Omental fat pad (tissue), 4 donors: ENCODE measurements around the gene PRODH2. TPM values are rescaled to one million over a fixed set of nuclear protein-coding genes. Genes with fewer than 3 reads are reported as not detected.

ENCODE experiments used
- ATAC-seq: fragments of 150-250 bp; one replicate; pipeline ENCODE4 v1.9.1; 2016; ENCODE audit warnings: mild to moderate bottlenecking, moderate library complexity; ENCODE audit not compliant: low FRiP score
- DNase-seq: peaks from one replicate; pipeline ENCODE4 v3.0.0-alpha.2; 2019; ENCODE audit warnings: low spot score
- CTCF ChIP-seq, 3 donors: fragments of 450-650 bp; IDR thresholded peaks; one replicate each; pipeline ENCODE4 v1.5.1; 2016 to 2017; ENCODE audit warnings: antibody characterized with exemption in 3 of 3, mild to moderate bottlenecking in 3 of 3, moderate library complexity in 2 of 3
- total RNA-seq, 4 donors: library from RNA; depleted of rRNA; stranded (reverse); fragments of >200 nt; gene quantifications; one replicate each; pipeline ENCODE4 v1.1.0, GENCODE V29; 2016

PRODH2 gene
- total RNA-seq, 4 donors from 2014 or later, result not detected

DNA sequence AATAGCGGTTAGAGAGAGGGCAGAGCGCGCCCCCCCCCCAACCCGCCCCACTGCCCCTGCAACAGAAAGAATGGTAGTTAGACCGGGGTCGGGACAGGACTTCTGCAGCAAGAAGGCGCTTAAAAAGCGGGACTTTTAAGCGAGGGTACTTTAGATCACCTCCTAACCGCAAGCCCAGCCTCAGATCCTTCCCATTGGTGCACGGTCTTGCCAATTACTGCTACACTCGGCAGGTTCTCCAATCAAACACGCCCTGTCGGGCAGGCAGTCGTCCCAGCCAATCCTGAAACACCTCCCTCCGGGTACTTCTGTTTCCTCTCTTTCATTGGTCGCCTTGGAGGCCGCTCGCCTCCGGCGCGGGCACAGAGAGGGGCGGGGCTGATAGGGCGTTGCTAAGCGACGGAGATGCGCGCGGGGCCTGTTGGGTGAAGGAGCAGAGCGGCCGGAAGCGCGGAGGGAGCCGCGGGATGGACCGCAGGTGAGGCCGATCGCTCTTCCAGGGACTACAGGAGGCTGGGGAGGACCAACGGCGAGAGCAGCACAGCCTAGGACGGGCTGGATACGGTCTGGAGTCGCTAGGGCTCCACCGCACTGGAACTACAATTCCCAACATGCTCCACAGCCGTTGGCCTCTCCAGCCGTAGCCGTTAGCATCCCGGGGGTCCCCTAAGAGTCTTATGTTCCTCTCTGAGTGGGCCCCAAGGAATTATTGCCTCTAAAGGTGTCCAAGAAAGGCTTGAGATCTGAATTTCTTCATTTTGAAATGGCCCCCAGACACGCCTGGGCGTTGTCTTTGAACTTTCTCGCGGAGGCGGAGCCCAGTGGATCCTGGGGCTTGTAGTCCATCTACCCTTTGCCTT is 54.7 kb downstream of the PRODH2 start, which contains the start of gene PROSER3:
Gene PROSER3, plus strand, starts transcription at position 428 of the 860 bp plus-strand sequence. Its CDS starts 40 bp downstream, at position 468.
- peak; percentile 89 for ATAC-seq
- peak; percentile 94 for DNase-seq
- TF ChIP-seq CTCF (IDR thresholded peaks at IDR 0.05), result no peak

DNA sequence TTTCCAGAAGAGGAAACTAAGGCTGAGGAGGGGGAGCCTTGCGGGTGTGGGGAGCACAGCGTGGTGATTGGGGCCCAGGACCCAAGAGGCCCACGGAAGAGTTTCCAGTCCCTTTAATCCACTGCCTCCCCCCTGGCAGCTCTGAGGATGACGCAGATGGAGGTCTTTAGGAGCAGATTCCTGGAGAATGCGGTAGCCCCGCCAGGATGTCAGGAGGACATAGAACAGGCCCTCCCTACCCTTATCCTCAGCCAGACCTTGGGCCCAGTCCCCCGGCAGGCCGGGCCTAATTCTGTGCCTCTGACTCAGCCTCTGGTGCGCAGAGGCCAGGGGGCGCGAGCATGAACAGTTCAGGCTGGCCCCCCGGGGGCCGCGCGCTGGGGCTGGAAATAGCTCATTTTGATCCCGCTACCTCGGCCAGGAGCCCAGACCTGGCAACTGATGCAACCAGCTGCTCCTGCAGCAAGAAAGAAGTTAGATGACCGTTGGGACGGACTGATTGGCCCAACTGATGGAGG is 55.4 kb downstream of the PRODH2 start:
- ATAC-seq, result peak; percentile 79
- DNase-seq, result peak; percentile 53
- TF ChIP-seq CTCF (IDR thresholded peaks at IDR 0.05), result no peak

- no peak for TF ChIP-seq CTCF (IDR thresholded peaks at IDR 0.05)
- DNase-seq (no peak), ATAC-seq (no peak)
Observed at GRCh38 chr19:35756377-35757230, 56.0 kb downstream of the PRODH2 start, which contains the start of gene HSPB6. HSPB6 (minus strand) TSS chr19:35757029; CDS start chr19:35757008, 21 bp downstream.

GRCh38 chr19:35755550-35756376 is 56.9 kb downstream of the PRODH2 start:
- TF ChIP-seq CTCF (IDR thresholded peaks at IDR 0.05), result no peak
- ATAC-seq (peak; percentile 33), DNase-seq (peak; percentile 36)

DNA sequence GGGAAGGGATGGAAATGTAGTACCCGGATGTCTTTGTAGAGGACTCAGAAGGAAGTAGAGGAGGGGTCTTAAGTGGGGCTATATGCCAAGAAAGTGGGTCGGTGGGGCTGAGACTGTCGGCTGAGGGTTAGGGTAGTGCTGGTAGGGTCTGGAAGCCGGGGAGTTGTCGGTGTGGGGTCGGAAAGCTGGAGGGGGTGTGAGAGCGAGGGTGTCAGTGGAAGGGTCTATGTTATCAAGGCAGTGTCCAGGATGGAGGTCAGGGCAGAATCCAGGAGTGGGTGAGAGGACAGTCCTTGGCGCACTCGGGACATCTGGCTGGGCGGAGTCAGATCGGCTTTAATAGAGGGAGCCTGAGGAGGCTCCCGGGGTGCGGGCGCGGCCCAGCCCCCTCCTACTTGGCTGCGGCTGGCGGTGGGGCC is 57.5 kb downstream of the PRODH2 start:
- DNase-seq (no peak), ATAC-seq (no peak)
- no peak for TF ChIP-seq CTCF (IDR thresholded peaks at IDR 0.05)
